Activated naive CD4-positive, alpha-beta T cell treated with anti-CD3 and anti-CD28 coated beads, Interleukin-2, amount 50 U/mL, for 72 hours (primary cell): ENCODE data around the gene GNAT3. TPM values are rescaled to one million over a fixed set of nuclear protein-coding genes. Genes with fewer than 3 reads are reported as not detected.

ENCODE experiments used
- ATAC-seq, 2 donors: fragments of 150-1000 bp; cut with Tn5 transposase; 2 replicates each; pipeline ENCODE4 v1.10.0; 2021; ENCODE audit warnings: mild to moderate bottlenecking in 2 of 2, moderate library complexity in 2 of 2
- DNase-seq, 2 donors: peaks; one replicate each; pipeline ENCODE4 v3.0.0; 2021 to 2022; ENCODE audit warnings: low spot score in 2 of 2
- H3K27ac Mint-ChIP-seq, 2 donors: one replicate each; pipeline ENCODE4 v1.8.0; 2022; ENCODE audit warnings: mild to moderate bottlenecking in 2 of 2, mixed read lengths in 2 of 2
- H3K36me3 Mint-ChIP-seq, 2 donors: one replicate each; pipeline ENCODE4 v1.8.0; 2022; ENCODE audit warnings: mixed read lengths in 2 of 2
- H3K9me3 Mint-ChIP-seq, 2 donors: one replicate each; pipeline ENCODE4 v1.8.0; 2022; ENCODE audit warnings: mixed read lengths in 2 of 2
- total RNA-seq, 2 donors: library from RNA; stranded (reverse); gene quantifications; one replicate each; pipeline ENCODE4 v1.2.3, GENCODE V29; 2022

The GNAT3 gene
- not detected for total RNA-seq

DNA sequence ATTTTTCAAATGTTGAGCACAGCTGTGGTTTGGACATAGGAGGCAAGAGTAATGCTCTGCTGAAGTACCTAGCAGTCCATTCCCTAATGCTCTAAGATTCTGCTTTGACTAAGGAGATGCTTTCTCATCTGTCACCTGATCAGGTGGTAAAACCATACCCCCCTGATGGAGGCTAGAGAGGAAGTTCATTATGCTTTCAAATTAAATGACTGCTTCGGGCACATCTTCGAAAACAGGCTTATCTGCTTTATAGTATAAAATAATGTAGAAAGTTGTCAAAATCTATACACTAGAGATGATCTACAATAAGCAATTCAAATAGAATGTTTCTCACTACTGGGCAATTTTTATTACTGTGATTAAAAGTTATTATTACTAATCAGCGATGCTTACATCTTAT lies at the start of gene GNAT3:
TSS of gene GNAT3 (minus strand) at position 101 of the 400 bp plus-strand sequence. CDS start 138 bp downstream, outside the sequence.
- no peaks in the 10 kb centered on the region for H3K9me3 Mint-ChIP-seq
- ATAC-seq, result no peak

DNA sequence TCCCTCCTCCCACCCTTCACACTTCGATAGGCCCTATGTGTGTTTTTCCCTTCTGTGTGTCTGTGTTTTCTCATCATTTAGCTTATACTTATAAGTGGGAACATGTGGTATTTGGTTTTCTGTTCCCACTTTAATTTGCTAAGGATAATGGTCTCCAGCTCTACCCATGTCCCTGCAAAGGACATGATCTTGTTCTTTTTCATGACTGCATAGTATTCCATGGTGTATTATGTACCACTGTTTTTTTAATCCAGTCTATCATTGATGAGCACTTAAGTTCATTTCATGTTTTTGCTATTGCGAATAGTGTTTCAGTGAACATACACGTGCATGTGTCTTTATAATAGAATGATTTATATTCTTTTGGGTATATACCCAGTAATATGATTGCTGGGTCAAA lies 46.3 kb upstream of the GNAT3 start:
- H3K36me3 Mint-ChIP-seq, result peaks cover 0 to 30% of the 10 kb centered on the region in 2 donors
- H3K9me3 Mint-ChIP-seq, result peaks cover 4 to 38% of the 10 kb centered on the region in 2 donors
- ATAC-seq (no peak), DNase-seq (no peak)
- no peak overlapping the region for H3K27ac Mint-ChIP-seq

More for the DNA sequence above, at the start of gene GNAT3:
- DNase-seq, result no peak
- Mint-ChIP-seq H3K27ac (no peak within 1 kb of the TSS), H3K36me3 (no peaks in the 10 kb centered on the region)

DNA sequence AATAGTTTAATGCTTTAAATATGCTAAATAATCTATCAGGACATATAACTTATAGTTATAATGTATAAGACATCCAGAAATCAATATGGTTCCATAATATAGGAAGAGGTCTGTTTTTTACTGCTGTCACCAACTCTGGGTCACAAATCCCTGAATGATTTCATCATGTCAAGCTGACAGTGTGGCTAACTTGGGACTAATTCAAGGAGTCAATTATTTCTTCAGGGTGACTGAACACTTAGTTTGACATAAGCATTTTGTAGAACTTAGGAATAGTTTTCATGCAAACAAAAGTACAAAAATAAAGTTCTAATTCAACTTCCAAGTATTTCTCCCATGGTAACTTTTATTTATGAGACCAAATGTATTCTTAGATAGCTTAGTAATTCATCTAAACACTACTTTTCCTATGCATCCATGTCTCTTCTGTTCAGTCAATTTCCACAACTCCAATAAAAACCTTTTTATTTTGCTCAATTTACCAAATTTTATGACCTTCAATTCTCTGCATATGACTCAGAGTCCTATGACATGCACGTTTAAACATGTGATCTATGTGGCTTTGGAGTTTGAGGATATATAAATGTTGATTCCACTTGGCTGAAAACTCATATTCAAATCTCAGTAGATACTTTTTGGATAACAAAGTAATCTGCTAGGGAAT lies 40.3 kb upstream of the GNAT3 start:
- Mint-ChIP-seq H3K9me3 (peaks cover 0 to 15% of the 10 kb centered on the region in 2 donors), H3K27ac (no peak overlapping the region), H3K36me3 (no peaks in the 10 kb centered on the region)
- DNase-seq (no peak), ATAC-seq (no peak)

DNA sequence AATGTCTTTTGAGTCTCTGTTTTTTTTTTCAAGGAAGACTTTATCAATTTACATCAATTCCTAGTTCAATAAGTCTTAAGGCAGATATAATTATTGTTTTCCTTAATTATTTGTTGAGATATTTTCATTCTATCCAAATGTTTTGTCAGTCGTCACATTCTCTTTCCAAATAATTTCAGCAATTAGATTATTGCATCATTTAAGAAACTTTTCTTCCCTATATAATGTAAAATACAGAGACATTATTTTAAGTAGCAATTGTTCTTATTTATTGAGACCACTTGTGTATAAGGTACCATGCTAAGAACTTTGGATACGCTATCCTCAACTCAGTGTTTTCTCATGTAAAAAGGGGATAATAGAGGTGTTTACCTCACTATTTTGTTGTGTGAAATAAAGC lies 38.1 kb upstream of the GNAT3 start:
- Mint-ChIP-seq H3K9me3 (peaks cover 0 to 8% of the 10 kb centered on the region in 2 donors), H3K27ac (no peak overlapping the region), H3K36me3 (no peaks in the 10 kb centered on the region)
- no peak for ATAC-seq
- DNase-seq, result no peak

DNA sequence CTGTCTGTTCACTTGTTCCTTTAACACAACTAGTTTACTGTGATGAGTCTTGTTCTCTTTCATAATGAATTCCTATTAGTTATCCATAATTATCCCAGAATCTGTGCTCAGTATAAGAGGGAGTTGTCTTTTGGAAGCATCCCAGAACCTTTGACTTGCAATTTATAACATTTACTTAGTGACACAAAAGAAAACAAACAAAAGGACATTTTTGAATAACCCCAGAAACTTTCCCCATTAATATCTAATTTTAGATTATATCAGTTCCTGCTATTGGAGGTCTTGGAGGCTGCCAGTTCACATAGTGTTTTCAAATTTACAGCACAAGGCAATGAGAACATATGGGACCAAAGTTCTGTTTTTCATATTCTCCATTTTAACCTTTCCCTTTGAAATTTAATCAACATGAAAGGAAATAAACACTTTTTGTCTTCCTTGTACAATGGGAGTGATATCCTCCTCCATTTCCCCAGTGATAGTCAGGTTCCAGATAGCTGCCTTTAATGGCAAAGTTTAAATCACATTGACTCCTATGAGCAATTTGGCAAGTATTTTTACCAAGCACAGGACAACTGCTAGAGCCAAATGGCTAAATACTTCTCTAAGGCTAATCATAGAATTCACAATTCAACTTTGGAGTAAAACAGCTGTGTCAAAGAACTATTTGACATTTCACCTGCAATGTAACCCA lies 37.1 kb upstream of the GNAT3 start:
- Mint-ChIP-seq H3K9me3 (peaks cover 0 to 9% of the 10 kb centered on the region in 2 donors), H3K27ac (no peak overlapping the region), H3K36me3 (no peaks in the 10 kb centered on the region)
- ATAC-seq (no peak), DNase-seq (no peak)

DNA sequence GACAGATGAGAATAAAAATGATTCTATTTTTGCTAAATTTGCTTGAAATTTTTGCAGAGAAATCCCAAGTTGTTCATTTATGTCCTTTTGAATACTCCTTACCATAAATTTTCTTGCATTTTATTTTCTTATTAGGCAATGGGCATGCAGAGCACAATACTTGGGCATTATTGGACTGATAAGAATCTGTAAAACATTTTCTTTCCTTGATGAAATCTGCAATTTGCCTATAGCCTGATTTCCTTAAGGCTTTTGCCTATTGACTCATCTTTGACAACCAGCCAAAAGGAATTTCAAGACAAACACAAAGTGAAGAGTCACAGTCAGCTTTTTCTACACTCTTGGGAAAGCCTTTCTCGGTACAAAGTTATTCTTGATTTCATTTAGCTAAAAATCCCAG lies 30.5 kb upstream of the GNAT3 start:
- no peaks in the 10 kb centered on the region for H3K36me3 Mint-ChIP-seq
- no peak overlapping the region for H3K27ac Mint-ChIP-seq
- ATAC-seq (no peak), DNase-seq (no peak)
- peaks cover 0 to 4% of the 10 kb centered on the region in 2 donors for H3K9me3 Mint-ChIP-seq

DNA sequence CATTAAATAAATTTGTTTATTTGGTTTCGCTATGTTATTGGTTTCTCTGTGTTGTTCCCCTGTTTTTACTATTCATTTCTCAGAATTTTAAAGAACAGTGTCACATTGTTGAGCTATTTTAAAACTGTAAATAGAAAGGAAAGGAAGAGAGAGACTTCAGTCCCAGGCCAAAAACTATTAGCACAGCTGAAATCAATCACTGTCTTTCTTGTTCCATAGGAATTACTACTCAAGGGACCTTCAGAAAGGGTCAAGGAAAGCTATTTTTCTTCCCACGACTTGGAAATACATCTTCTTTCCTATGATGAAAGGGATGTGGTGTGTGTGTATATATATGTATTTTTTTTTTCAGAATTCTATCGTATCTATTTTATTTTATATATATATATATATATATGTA lies 29.0 kb upstream of the GNAT3 start:
- DNase-seq (no peak), ATAC-seq (no peak)
- Mint-ChIP-seq H3K9me3 (peaks cover 0 to 4% of the 10 kb centered on the region in 2 donors), H3K27ac (no peak overlapping the region), H3K36me3 (no peaks in the 10 kb centered on the region)

DNA sequence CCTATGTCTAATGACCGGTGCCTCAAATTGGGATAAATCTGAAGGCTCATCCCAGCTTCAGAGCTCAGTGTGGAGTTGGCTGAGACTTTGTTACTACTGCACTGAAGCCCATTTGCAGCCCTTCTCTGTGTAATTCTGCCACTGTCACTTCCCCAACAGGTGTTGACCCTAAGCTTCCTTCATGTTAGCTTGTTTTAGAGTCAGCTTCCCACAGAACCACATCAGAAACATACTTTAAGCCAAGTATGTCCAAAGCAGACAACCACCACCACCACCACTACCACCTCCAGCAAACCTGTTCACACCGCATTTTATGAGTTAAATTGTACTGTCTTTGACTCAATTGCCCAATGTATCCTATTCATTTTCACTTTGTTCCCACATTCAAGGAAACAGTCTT lies 25.2 kb upstream of the GNAT3 start:
- H3K27ac Mint-ChIP-seq, result no peak overlapping the region
- DNase-seq (no peak), ATAC-seq (no peak)
- H3K36me3 Mint-ChIP-seq, result no peaks in the 10 kb centered on the region
- peaks cover 0 to 4% of the 10 kb centered on the region in 2 donors for H3K9me3 Mint-ChIP-seq

DNA sequence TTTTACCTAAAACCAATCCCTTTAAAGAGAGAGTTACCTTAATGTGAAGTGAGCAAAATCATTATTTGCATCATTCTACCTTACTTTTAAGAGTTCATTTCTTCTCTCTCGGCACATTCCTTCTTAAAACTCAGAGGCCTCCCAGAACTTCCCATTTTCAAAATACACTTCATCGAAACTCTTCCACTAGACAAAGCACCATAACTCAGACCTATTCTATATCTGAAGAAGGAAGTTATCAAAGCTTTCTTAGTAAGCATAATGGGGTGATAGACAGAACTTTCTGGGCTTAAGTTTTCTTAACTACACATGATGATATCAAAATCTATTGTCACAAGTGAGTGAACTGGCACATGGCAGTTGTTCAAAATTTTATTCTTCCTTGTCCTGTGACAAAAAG lies 24.6 kb upstream of the GNAT3 start:
- no peak for DNase-seq
- ATAC-seq, result no peak
- Mint-ChIP-seq H3K36me3 (no peaks in the 10 kb centered on the region), H3K27ac (no peak overlapping the region), H3K9me3 (peaks cover 0 to 4% of the 10 kb centered on the region in 2 donors)

DNA sequence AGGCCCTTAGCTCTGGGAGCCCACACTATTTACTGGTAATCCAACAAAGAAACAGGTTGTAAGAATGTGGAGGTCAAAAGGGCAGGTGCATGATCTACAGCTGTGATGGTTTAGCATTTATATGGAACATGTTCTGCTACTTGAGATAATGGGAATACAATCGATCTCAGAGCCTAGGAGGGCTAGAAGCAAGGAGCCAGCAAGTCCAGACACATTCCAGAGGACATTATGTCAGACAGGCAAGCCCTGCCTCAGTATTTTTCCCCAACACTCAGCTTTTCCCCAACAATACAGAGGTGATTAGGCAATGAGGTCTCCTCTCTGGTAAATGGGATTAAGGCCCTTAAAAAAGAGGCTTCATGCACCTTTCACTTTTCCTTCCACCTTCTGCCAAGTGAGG lies 21.4 kb upstream of the GNAT3 start:
- Mint-ChIP-seq H3K27ac (no peak overlapping the region), H3K9me3 (peaks cover 4 to 6% of the 10 kb centered on the region in 2 donors), H3K36me3 (no peaks in the 10 kb centered on the region)
- DNase-seq (no peak), ATAC-seq (no peak)

DNA sequence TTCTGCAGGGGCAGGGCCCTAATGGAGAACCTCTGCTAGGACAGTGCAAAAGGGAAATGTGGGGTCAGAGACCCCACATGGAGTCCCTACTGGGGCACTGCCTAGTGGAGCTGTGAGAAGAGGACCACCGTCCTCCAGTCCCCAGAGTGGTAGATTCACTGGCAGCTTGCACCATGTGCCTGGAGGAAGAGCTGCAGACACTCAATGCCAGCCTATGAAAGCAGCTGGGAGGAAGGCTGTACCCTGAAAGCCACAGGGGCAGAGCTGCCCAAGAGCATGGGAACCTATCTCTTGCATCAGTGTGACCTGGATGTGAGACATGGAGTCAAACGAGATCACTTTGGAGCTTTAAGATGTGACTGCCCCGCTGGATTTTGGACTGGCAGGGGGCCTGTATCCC lies 20.3 kb upstream of the GNAT3 start:
- ATAC-seq (no peak), DNase-seq (no peak)
- Mint-ChIP-seq H3K9me3 (peaks cover 4 to 6% of the 10 kb centered on the region in 2 donors), H3K27ac (no peak overlapping the region), H3K36me3 (no peaks in the 10 kb centered on the region)

DNA sequence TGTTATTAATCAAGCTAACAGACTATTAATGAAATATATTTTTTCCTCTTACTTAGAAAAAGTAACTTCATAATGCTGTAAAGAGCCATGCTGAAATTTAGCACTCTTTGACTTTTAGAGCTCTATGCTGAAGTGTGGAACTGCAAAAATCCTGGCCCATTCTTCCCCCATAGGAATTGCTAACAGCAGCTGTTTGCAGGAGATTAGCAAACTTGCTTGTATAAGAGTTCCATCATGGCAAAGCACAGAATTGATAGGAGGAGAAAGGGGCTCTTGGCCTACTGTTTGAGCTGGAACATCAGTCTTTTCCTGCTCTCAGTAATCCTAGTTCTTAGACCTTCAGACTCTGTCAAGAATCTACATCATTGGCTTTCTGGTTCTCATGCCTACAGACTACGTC lies 18.3 kb upstream of the GNAT3 start:
- no peak overlapping the region for H3K27ac Mint-ChIP-seq
- peaks cover 4 to 7% of the 10 kb centered on the region in 2 donors for H3K9me3 Mint-ChIP-seq
- no peaks in the 10 kb centered on the region for H3K36me3 Mint-ChIP-seq
- DNase-seq (no peak), ATAC-seq (no peak)

DNA sequence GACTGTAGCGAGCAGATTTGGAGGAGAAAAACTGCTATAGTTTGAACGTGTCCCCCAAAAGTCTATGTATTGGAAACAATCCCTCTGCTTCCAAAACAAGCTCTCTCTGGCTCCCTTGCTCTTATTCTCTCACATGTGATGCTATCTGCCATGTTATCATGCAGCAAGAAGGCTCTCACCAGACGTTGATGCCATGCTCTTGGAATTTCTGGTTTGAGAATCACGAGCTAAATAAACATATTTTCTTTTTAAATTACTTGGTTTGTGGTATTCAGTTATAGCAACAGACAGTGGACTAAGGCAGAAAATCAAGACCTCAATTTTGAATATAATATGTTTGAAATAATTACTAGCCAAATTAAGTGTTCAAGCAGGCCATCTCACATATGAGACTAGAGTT lies 17.5 kb upstream of the GNAT3 start:
- DNase-seq, result no peak
- H3K36me3 Mint-ChIP-seq, result no peaks in the 10 kb centered on the region
- H3K9me3 Mint-ChIP-seq, result peaks cover 4 to 9% of the 10 kb centered on the region in 2 donors
- H3K27ac Mint-ChIP-seq, result no peak overlapping the region
- no peak for ATAC-seq

DNA sequence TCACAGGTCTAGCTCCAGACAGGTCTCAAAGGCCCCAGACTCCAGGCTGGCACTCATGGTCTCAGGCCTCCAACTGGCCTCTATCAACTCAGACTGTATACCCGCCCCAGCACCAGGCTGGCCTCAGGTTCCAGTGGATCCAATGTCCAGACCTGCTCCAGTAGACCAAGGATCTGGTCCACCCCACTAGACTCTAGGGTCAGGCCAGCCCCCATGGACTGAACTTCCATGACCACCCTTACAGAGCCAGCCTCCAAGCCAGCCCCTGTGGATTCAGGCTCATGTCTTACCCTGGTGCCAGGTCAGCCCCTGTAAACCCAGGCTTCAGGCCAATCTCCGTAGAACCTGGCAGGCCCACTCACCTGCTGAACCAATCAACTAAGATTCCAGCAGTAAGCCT lies 16.8 kb upstream of the GNAT3 start:
- H3K36me3 Mint-ChIP-seq, result no peaks in the 10 kb centered on the region
- DNase-seq, result no peak
- no peak overlapping the region for H3K27ac Mint-ChIP-seq
- H3K9me3 Mint-ChIP-seq, result peaks cover 4 to 9% of the 10 kb centered on the region in 2 donors
- ATAC-seq, result no peak

DNA sequence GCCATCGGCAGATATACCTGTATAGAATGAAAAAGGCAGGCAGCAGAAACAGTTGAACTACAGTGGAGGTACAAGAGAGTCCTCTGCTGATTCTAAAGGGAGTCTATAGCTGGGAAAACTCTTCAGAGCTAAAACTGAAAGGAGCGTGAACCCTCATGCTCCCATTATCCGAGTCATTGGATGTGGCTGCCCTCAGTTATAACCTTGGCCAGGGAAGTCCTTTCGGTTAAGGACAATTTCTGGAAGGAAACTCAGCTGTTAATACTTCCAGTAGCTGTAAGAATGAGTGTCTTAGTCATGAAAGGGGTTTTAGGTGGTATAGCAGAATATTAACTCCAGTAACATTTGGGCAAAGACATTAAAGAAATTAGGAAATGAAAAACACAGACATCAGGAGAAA lies 14.6 kb upstream of the GNAT3 start:
- Mint-ChIP-seq H3K9me3 (peaks cover 0 to 9% of the 10 kb centered on the region in 2 donors), H3K27ac (no peak overlapping the region), H3K36me3 (no peaks in the 10 kb centered on the region)
- DNase-seq (no peak), ATAC-seq (no peak)

DNA sequence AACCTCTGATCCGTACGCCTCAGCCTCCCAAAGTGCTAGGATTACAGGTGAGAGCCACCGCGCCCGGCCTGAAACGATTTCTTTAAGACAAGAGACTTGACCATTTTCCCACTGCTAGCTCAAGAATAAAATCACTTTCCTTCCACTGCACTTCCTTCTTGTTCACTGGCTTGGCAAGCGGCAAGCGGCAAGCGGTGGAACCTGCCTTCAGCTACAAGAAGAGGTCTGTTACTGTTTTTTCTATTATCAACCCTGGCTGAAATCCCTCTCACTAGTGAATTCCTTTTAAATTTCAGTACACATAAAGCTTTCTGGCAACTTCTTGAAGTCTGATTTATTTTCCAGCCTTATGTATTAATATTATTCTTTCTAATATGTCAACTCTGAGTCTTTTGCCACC lies 12.8 kb upstream of the GNAT3 start:
- peaks cover 0 to 3% of the 10 kb centered on the region in 2 donors for H3K9me3 Mint-ChIP-seq
- H3K36me3 Mint-ChIP-seq, result no peaks in the 10 kb centered on the region
- DNase-seq (no peak), ATAC-seq (no peak)
- no peak overlapping the region for H3K27ac Mint-ChIP-seq

DNA sequence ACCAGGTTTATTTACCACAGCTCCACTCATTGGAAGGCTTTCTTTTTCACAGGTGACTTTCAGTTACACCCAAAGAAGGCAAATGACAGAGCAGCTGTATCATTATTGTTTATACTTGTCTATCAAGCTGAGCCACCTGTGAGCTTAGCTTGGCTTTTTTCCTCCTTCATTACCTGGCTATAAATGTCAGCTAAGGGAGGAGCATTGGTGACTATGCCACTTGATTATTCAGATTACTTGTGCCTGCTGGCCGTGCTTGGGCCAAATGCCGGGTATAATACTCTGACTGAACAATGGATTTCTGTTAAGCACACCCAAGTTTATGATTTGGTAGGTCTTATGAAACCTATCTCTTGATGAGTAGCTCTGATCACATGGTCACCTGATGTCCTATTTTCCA lies 9.9 kb upstream of the GNAT3 start:
- no peaks in the 10 kb centered on the region for H3K36me3 Mint-ChIP-seq
- peaks cover 0 to 3% of the 10 kb centered on the region in 2 donors for H3K9me3 Mint-ChIP-seq
- ATAC-seq (no peak), DNase-seq (no peak)
- H3K27ac Mint-ChIP-seq, result no peak overlapping the region

DNA sequence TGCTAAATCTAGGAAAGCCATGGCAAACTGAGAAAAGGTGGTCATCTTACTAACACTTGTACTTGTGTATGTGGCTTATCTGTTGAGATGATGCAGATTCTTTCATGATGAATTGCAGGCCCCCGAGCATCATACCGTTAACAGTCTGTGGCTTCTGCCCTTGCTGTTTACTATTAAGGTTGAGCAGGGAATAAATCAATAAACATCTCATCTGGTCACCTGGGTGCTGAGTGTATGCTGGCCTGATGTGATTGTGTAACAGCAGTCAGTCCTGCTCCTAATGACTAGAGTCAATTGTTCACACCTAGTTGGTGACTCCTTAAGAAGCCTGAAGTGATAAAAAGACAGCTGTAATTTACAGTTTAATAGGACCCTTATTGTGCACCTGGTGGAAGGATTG lies 8.3 kb upstream of the GNAT3 start:
- no peak overlapping the region for H3K27ac Mint-ChIP-seq
- H3K36me3 Mint-ChIP-seq, result no peaks in the 10 kb centered on the region
- DNase-seq (no peak), ATAC-seq (no peak)
- H3K9me3 Mint-ChIP-seq, result peaks cover 0 to 3% of the 10 kb centered on the region in 2 donors
